RCC 7860 (cell line): ENCODE results near the gene MARCHF11.

ENCODE experiments used
- DNase-seq: peaks from one replicate; pipeline ENCODE4 v3.0.0-alpha.2; 2015; ENCODE audit warnings: low spot score
- FAIRE-seq: peaks from 2 replicates; lab custom pipeline; 2012; peaks lifted over from hg19 to GRCh38; lab: Jason Lieb, UNC

MARCHF11 gene, protein sequence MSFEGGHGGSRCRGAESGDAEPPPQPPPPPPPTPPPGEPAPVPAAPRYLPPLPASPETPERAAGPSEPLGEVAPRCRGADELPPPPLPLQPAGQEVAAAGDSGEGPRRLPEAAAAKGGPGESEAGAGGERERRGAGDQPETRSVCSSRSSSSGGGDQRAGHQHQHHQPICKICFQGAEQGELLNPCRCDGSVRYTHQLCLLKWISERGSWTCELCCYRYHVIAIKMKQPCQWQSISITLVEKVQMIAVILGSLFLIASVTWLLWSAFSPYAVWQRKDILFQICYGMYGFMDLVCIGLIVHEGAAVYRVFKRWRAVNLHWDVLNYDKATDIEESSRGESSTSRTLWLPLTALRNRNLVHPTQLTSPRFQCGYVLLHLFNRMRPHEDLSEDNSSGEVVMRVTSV

GRCh38 chr5:16179511-16179935, at the start of gene MARCHF11:
TSS of gene MARCHF11 (minus strand) at chr5:16179791. CDS start at chr5:16179575, 216 bp downstream.
- DNase-seq, result no peak
- no peak for FAIRE-seq

GRCh38 chr5:16225927-16226326, 46.3 kb upstream of the MARCHF11 start:
- no peak for FAIRE-seq
- DNase-seq, result no peak

DNA sequence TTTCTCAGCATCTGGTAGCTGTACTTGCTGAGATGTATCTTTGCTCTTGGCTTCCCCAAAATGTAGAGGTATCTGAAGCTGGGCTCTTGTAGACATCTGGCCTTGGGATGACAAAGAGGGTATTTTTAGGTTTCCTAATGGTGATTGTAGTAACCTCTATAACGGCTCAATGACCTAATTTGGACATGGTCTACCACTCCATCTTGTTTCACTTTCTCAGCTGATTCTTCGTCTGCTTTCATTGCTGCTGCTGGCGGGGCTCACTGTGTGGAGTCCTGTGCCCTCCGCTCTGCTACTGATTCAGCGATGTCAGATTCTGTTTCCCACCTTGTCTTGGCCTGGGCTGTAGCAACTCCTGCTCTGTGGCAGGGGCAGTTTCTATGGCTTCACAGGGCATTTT, 12.7 kb upstream of the MARCHF11 start:
- DNase-seq (no peak), FAIRE-seq (no peak)

DNA sequence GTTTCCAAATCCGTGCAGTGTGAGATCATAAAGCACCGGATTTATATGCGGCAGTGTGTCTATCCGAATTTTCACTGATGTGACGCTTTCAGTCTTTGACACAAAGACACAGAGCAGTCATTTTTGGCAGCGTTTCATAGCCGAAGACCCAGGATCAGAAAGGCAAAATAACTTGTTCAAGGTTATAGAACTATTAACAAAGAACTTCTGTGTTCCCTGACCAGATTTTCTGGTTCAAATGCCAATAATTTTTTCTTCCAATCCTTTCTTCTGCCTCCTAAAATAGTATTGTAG, 1.1 kb upstream of the MARCHF11 start:
- DNase-seq, result no peak
- FAIRE-seq, result no peak

GRCh38 chr5:16179936-16180788, 571 bp upstream of the MARCHF11 start:
- FAIRE-seq (no peak), DNase-seq (no peak)

- no peak for FAIRE-seq
Observed at GRCh38 chr5:16178745-16179372, 732 bp downstream of the MARCHF11 start.

GRCh38 chr5:16169550-16169949, 10.0 kb downstream of the MARCHF11 start:
- DNase-seq (no peak), FAIRE-seq (no peak)

More at GRCh38 chr5:16178745-16179372, 732 bp downstream of the MARCHF11 start:
- DNase-seq, result no peak

GRCh38 chr5:16160706-16161105, 18.9 kb downstream of the MARCHF11 start:
- FAIRE-seq (no peak), DNase-seq (peak; percentile 63)

DNA sequence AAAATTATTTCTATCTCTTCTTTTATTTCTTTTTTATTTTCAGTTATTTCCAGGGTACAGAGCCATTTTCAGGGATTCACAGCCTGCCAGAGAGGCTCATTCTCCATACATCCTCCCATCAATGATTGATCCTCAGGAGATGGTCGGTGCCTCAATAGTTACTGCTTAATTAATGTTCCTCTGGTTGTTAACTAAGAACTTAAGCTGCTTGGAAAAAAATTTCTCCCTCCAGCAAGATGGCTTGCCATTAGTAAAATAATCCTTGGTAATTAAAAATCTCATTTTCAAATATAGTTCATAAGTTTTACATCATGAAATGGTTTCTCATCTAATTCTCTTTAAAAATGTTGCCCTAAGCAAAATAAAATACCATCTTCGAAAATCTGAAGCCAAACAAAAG, 20.0 kb downstream of the MARCHF11 start:
- DNase-seq, result no peak
- no peak for FAIRE-seq

DNA sequence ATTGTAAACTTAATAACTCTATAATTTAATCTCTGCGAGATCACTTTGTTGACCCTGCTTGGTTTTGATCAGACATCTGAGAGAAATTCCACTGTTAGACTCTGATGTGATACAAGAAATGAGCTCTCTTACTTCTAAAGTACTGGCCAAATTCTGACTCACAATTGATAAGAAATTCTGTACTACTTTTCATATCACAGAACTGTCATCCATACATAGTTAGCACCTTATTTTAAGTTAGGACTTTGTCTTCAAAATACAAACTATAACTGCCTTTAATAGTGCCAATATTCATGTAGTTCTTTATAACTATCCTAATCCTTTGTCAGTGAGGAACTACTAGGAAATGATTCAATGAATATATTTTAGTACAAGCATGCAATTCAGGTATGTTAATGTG, 23.4 kb downstream of the MARCHF11 start:
- no peak for DNase-seq
- no peak for FAIRE-seq

DNA sequence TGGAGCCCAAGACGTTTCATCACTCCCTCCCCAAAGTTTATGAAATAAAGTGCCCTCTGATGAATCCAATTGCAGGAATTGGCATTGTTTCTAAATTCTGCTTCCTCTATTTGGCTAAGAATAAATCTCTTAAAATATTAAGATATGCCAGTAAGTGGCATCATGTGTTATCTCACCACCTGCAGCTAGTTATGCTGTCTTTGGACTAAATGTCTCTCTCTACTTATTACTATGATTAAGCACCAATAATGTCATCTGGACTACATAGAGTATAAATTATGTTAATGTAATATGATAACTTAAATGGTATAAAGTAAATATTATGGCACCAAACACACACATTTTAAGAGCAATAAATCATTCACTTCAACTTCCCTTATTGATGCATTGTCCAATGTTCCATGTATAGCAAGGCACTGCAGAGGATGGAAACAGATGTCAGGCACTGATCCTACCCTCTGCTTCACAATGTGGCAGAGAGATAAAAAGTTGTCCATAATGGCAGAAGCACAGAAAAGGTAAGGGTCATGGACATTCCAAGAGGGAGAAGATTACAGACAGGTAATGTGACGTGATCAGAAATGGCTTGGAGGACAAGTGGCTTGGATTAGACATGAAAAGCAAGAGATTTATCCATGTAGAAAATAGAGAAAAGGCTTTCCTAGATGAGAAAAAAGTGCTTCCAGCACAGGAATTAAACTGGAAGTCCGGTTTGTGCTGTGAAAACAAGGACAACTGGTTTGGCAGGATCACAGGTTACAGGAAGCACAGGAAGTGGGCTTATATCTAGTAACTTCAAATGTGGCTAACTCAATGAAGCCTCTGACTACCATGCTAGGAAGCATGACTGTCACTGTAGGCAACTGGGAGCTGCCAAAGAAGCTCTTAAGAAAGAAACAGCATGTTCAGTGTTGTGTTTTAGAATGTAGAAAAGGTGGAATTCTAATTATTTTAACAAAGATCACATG, 26.7 kb downstream of the MARCHF11 start:
- DNase-seq, result no peak
- no peak for FAIRE-seq

DNA sequence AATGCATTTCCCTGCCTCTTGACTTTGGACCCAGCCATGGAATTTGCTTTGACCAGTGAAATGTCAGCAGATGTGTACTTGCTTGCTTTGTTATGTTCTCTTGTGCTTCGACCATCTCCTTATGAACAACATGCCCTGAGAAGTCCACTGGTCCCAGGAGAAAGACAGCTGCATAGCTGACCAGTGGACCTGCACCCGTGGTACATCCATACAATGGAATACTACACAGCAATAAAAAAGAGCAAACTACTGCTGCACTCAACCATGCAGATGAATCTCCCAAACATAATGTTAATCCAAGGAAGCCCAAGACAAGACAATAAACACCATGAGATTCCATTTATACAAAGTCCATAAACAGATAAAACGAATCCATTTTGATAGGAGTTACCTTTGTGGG, 30.0 kb downstream of the MARCHF11 start:
- DNase-seq (no peak), FAIRE-seq (no peak)

DNA sequence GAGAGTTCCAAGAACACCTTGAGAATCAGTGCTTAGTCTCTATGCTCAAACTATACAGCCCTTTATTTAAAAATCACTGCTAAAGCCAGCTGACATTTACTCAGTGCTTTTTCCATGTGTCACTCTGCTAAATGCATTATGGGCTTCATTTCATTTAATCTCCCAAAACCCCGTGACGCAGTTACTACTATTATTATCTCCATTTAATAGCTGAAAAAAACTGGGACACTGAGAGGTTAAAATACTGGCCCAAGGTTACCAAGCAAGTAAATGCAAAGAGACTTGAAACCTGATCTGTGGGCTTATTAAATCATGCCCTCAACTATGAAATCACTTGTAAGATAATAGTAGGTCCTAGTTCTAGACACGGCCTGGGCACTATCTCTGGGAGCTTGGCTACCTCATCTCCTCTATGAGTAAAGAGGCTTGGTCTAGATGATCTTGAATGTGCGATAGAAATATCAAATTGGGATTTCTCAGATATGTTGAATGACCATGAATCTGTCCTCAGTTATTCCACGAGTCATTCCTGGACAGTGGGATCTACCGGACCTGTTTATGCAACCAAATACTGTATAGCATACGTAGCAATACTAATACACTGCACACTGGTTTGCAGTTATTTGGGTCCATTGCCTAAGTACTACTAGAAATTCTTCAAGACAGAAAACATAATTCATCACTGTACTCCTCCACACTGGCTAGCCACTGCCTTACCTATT, 32.3 kb downstream of the MARCHF11 start:
- FAIRE-seq (no peak), DNase-seq (no peak)

DNA sequence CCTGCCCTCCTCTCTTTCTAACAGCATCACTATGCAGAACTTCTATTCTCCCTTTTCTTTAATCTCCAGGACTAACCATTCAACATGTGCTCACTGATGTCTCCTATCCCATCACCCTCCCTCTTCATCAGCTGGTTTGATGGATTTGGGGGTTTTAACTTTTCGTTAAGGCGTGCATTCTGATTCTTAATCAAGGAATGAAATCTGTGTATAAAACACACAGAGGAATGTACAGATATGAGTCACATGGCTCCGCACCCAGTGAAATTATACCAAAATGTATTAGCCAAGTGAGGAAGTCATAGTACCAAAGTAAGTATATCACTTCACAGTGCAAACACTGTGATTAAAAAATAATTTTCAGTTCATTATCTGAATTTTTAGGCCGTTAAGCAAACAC, 35.2 kb downstream of the MARCHF11 start:
- DNase-seq (no peak), FAIRE-seq (no peak)

GRCh38 chr5:16143361-16144049, 36.1 kb downstream of the MARCHF11 start:
- FAIRE-seq, result no peak

DNA sequence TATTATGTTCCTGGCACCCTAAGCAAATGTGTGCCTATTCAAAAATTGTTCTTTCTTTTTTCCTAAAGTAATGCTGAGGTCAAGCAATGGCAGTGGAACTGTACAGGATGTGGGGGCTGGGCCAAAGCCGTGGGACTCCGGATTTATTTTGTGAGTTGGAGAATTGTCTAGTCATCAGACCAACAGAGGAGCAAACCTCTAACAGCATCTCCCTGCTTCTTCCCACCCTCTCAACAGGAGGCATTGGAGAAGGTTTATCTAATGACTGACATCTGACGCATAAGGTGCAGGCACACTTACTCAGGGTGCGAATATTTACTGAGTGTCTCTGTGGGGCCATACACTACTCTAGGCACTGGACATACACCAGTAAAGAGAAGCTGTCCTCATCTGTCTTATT, 38.6 kb downstream of the MARCHF11 start:
- DNase-seq (no peak), FAIRE-seq (no peak)

More at GRCh38 chr5:16143361-16144049, 36.1 kb downstream of the MARCHF11 start:
- no peak for DNase-seq

DNA sequence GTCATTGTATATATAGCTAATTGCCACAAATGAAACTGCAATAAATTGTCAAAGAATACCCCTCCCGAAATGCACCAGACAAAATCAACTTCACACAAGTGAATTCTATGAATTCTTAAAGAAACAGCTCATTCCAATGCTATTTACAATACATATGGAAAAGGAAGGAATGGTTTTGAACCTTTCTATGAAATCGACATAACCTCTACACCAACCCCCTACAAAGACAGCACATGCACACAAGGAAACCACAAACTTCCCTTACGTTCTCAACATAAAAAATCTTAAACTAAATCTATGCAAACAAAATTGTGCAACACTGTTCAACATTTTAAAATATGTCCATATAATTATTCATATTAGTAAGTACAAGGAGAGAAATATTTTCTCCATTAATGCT, 39.2 kb downstream of the MARCHF11 start:
- FAIRE-seq (no peak), DNase-seq (no peak)

DNA sequence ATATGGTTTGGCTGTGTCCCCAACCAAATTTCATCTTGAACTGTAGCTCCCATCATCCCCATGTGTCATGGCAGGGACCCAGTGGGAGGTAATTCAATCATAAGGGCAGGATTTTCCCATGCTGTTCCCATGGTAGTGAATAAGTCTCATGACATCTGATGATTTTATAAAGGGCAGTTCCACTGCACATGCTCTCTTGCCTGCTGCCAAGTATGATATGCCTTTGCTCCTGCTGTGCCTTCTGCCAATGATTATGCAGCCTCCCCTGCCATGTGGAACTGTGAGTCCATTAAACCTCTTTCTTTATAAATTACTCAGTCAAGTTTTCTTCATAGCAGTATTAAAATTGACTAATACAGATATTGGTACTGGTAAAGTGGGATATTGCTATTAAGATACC, 42.4 kb downstream of the MARCHF11 start:
- no peak for DNase-seq
- FAIRE-seq, result no peak

GRCh38 chr5:16135506-16135905, 44.1 kb downstream of the MARCHF11 start:
- DNase-seq (no peak), FAIRE-seq (no peak)
